NCI-H69 (cell line): ENCODE measurements around the gene PDGFD.

Experiments used
- DNase-seq: peaks from one replicate; lab custom pipeline; 2025; lab: John Stamatoyannopoulos, UW

The PDGFD gene

GRCh38 chr11:103883856-103884255 is 280.1 kb downstream of the PDGFD start:
- no peak for DNase-seq

GRCh38 chr11:103883291-103883690 is 280.7 kb downstream of the PDGFD start:
- no peak for DNase-seq

GRCh38 chr11:103881584-103881983 is 282.4 kb downstream of the PDGFD start:
- no peak for DNase-seq

- no peak for DNase-seq
These were observed 283.0 kb downstream of the PDGFD start for GRCh38 chr11:103880968-103881367.

- no peak for DNase-seq
These were observed 285.3 kb downstream of the PDGFD start for GRCh38 chr11:103878646-103879045.

GRCh38 chr11:103877221-103877620 is 286.7 kb downstream of the PDGFD start:
- no peak for DNase-seq

- DNase-seq: no peak
These were observed 288.0 kb downstream of the PDGFD start for GRCh38 chr11:103875855-103876510.

- DNase-seq: no peak
These were observed 291.2 kb downstream of the PDGFD start for GRCh38 chr11:103872748-103873147.

- no peak for DNase-seq
These were observed 291.9 kb downstream of the PDGFD start for GRCh38 chr11:103871923-103872551.

- no peak for DNase-seq
These were observed 293.1 kb downstream of the PDGFD start for GRCh38 chr11:103870821-103871309.

GRCh38 chr11:103867481-103867880 is 296.5 kb downstream of the PDGFD start:
- DNase-seq: no peak

- DNase-seq: no peak
These were observed 300.4 kb downstream of the PDGFD start for GRCh38 chr11:103863497-103863896.

GRCh38 chr11:103862802-103863174 is 301.2 kb downstream of the PDGFD start:
- DNase-seq: no peak

GRCh38 chr11:103862094-103862801 is 301.7 kb downstream of the PDGFD start:
- peak; percentile 24 for DNase-seq
